OCI-LY3 (cell line): ENCODE results near the gene GCNT3.

Source experiments
- H2AFZ ChIP-seq: fragments of 200-600, 300-600 bp; shearing (Covaris generic); 2 replicates; pipeline ENCODE4 v1.6.0; 2014; ENCODE audit warnings: antibody characterized with exemption, low read depth, low read length
- H3K27ac ChIP-seq: fragments of 200-600, 300-600 bp; sonication (generic); 2 replicates; pipeline ENCODE4 v1.5.1; 2014; ENCODE audit warnings: mild to moderate bottlenecking, low read length, moderate library complexity, mixed read lengths
- H3K27me3 ChIP-seq: fragments of 200-600, 300-600 bp; sonication (generic); 2 replicates; pipeline ENCODE4 v1.6.1; 2014; ENCODE audit warnings: low read depth, low read length, mixed read lengths
- H3K36me3 ChIP-seq: fragments of 200-600, 300-600 bp; sonication (generic); replicated peaks from 2 replicates; pipeline ENCODE3; 2014; ENCODE audit warnings: low read depth, low read length, mixed read lengths
- H3K4me1 ChIP-seq: fragments of 300-600, 200-600 bp; sonication (generic); 2 replicates; pipeline ENCODE4 v1.6.1; 2014; ENCODE audit warnings: low read length, mixed read lengths
- H3K4me2 ChIP-seq: fragments of 200-600, 300-600 bp; sonication (generic); 2 replicates; pipeline ENCODE4 v1.6.1; 2014; ENCODE audit warnings: low read length, mixed read lengths
- H3K4me3 ChIP-seq: fragments of 300-600, 200-600 bp; sonication (generic); 2 replicates; pipeline ENCODE4 v1.5.1; 2014; ENCODE audit warnings: antibody characterized with exemption, mild to moderate bottlenecking, low read length, moderate library complexity
- H3K79me2 ChIP-seq: fragments of 300-600, 200-600 bp; shearing (Covaris generic); 2 replicates; pipeline ENCODE4 v1.6.1; 2014; ENCODE audit warnings: mild to moderate bottlenecking, low read length, mixed read lengths
- H3K9ac ChIP-seq: fragments of 300-600, 200-600 bp; shearing (Covaris generic); 2 replicates; pipeline ENCODE4 v1.6.0; 2014; ENCODE audit warnings: mild to moderate bottlenecking, low read length, moderate library complexity
- H3K9me3 ChIP-seq: fragments of 200-600, 300-600 bp; shearing (Covaris generic); 2 replicates; pipeline ENCODE4 v1.6.1; 2014; ENCODE audit warnings: low read length, mixed read lengths; ENCODE audit not compliant: insufficient read depth
- H4K20me1 ChIP-seq: fragments of 200-600, 300-600 bp; sonication (generic); 2 replicates; pipeline ENCODE4 v1.6.1; 2016; ENCODE audit warnings: low read length, mixed read lengths; ENCODE audit not compliant: insufficient read depth
- CTCF ChIP-seq: fragments of 200-600, 300-600 bp; sonication (generic); IDR thresholded peaks from 2 replicates; pipeline ENCODE4 v1.5.1; 2014; ENCODE audit warnings: antibody characterized with exemption, low read length, low read depth
- EZH2phosphoT487 ChIP-seq: fragments of 200-600 bp; shearing (Covaris generic); IDR thresholded peaks from 2 replicates; pipeline ENCODE4 v1.6.1; 2018; ENCODE audit warnings: antibody characterized with exemption, mixed run types, low read depth

Gene GCNT3

DNA sequence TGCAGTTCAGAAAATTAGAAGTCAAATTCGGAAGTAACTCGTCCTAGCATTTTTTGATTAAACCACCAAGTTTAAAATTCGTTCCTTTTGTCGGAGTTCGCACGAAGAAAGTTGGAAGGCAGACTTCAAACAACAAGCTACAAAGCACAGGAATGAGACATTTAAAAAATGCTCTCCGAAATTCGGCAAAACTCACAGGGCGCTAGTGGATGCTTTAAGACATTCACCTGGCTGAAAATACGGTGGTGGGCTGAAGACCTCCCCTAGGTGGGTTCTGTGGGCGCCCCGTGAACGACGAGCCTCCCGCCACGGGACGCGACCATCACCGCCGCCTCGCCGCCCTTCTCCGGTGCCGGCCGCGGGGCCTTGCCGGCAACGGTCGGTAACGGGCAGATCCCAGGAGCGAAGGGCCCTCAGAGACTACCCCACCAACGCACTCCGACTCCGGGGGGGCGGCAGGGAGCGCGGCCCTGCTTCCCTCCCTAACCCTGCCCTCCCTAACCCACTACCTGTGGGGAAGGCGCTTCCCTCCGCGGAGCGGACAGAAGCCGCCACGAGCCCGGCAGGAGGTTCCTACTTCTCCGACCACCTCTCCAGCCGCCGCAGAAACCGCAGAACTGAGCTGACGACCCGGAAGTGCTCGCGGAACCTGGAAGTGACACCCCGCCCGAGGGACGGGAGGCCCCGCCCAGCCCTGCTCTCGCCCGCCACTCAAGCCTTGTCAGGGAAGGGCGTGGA is 45.5 kb downstream of the GCNT3 start, which contains the start of gene GTF2A2:
TSS of gene GTF2A2 (minus strand) at position 619 of the 738 bp plus-strand sequence. CDS start 5,238 bp downstream, outside the sequence.
- Histone ChIP-seq H3K36me3 (peaks cover 58% of the 10 kb centered on the region), H4K20me1 (peaks cover 31% of the 10 kb centered on the region), H3K27ac (peak within 1 kb of the TSS; percentile 62), H3K4me2 (peak within 1 kb of the TSS; percentile 87), H3K9me3 (no peaks in the 10 kb centered on the region), H3K9ac (peak within 1 kb of the TSS; percentile 83), H3K4me3 (peak within 1 kb of the TSS; percentile 92), H3K79me2 (peaks cover 56% of the 10 kb centered on the region), H3K27me3 (no peaks in the 10 kb centered on the region), H2AFZ (peak within 1 kb of the TSS; percentile 40; the same call in 1 of the 2 replicates), H3K4me1 (peaks cover 16% of the 10 kb centered on the region)
- TF ChIP-seq CTCF = no peak
- no peak for TF ChIP-seq EZH2phosphoT487

- H4K20me1 ChIP-seq = peaks cover 31% of the 10 kb centered on the region
- TF ChIP-seq CTCF (no peak), EZH2phosphoT487 (no peak)
- no peak overlapping the region for H3K9ac ChIP-seq
- peaks cover 51% of the 10 kb centered on the region for H3K79me2 ChIP-seq
- H3K4me2 ChIP-seq = peak overlapping the region; percentile 74
- H3K4me1 ChIP-seq = peaks cover 16% of the 10 kb centered on the region
- peak overlapping the region; percentile 92 for H3K4me3 ChIP-seq
- H3K27me3 ChIP-seq = no peaks in the 10 kb centered on the region
- peaks cover 57% of the 10 kb centered on the region for H3K36me3 ChIP-seq
- H3K27ac ChIP-seq = no peak overlapping the region
- no peaks in the 10 kb centered on the region for H3K9me3 ChIP-seq
- H2AFZ ChIP-seq = no peak overlapping the region
Observed at GRCh38 chr15:59657635-59658125, 46.1 kb downstream of the GCNT3 start.

DNA sequence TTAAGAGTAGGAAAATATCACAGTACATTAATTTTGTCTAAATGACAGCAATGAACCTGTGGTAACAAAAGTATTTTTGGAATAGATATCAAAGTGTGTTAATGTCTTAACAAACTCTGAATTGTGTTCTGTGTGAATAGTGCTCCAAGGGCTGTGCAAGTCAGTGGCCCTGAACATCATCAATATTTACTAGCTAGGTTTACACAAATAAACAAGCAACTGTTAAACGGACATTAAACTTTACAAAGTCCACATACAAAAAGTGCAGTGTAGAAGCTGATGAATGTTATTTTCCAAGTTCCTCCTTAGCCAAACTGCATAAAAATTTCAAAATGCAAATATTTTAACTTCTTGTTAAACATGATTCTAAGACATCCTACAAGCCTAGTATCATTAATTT is 47.8 kb downstream of the GCNT3 start:
- TF ChIP-seq EZH2phosphoT487 (no peak), CTCF (no peak)
- Histone ChIP-seq H3K36me3 (peaks cover 53% of the 10 kb centered on the region), H3K4me1 (peaks cover 16% of the 10 kb centered on the region), H4K20me1 (peaks cover 21% of the 10 kb centered on the region), H3K9ac (no peak overlapping the region), H2AFZ (no peak overlapping the region), H3K27ac (no peak overlapping the region), H3K79me2 (peaks cover 34% of the 10 kb centered on the region), H3K9me3 (no peaks in the 10 kb centered on the region), H3K27me3 (no peaks in the 10 kb centered on the region), H3K4me3 (no peak overlapping the region), H3K4me2 (no peak overlapping the region)

GRCh38 chr15:59662260-59662659 is 50.7 kb downstream of the GCNT3 start:
- Histone ChIP-seq H3K4me1 (no peaks in the 10 kb centered on the region), H4K20me1 (no peaks in the 10 kb centered on the region), H3K9me3 (no peaks in the 10 kb centered on the region), H3K9ac (no peak overlapping the region), H3K4me2 (no peak overlapping the region), H3K36me3 (peaks cover 45% of the 10 kb centered on the region), H2AFZ (no peak overlapping the region), H3K27ac (no peak overlapping the region), H3K4me3 (no peak overlapping the region), H3K27me3 (no peaks in the 10 kb centered on the region), H3K79me2 (peaks cover 5% of the 10 kb centered on the region)
- TF ChIP-seq EZH2phosphoT487 (no peak), CTCF (no peak)
